Astrocyte (in vitro differentiated cells and primary cell): ENCODE results near the gene VKORC1L1. TPM values are rescaled to one million over a fixed set of nuclear protein-coding genes. Genes with fewer than 3 reads are reported as not detected.
"Not testable (repeated sequence)": the region's sequence is repeated elsewhere in the genome, so short reads cannot be mapped to it uniquely, and the experiment has no call there.

Experiments
- DNase-seq: peaks from one replicate; pipeline ENCODE4 v3.0.0-alpha.2; 2010; ENCODE audit warnings: low read depth
- FAIRE-seq: peaks from 2 replicates; lab custom pipeline; 2011; peaks lifted over from hg19 to GRCh38; lab: Jason Lieb, UNC
- H2AFZ ChIP-seq: 2 replicates; pipeline ENCODE4 v1.6.0; 2012; ENCODE audit warnings: low read depth, low read length, inconsistent platforms
- H3K27ac ChIP-seq: 2 replicates; pipeline ENCODE4 v1.5.1; 2011; ENCODE audit warnings: low read depth, low read length, inconsistent platforms
- H3K27me3 ChIP-seq: 2 replicates; pipeline ENCODE4 v1.6.0; 2011; ENCODE audit warnings: low read length, inconsistent platforms; ENCODE audit not compliant: insufficient read depth
- H3K36me3 ChIP-seq: 2 replicates; pipeline ENCODE4 v1.5.1; 2011; ENCODE audit warnings: low read length, inconsistent platforms; ENCODE audit not compliant: insufficient read depth
- H3K4me1 ChIP-seq: 2 replicates; pipeline ENCODE4 v1.5.1; 2011; ENCODE audit warnings: low read length, inconsistent platforms; ENCODE audit not compliant: insufficient read depth
- H3K4me2 ChIP-seq: 2 replicates; pipeline ENCODE4 v1.6.0; 2012; ENCODE audit warnings: low read length, inconsistent platforms
- H3K4me3 ChIP-seq: 2 replicates; pipeline ENCODE4 v1.5.1; 2011; ENCODE audit warnings: low read depth, mild to moderate bottlenecking, low read length, inconsistent platforms; ENCODE audit not compliant: insufficient read depth
- H3K79me2 ChIP-seq: 2 replicates; pipeline ENCODE4 v1.6.0; 2012; ENCODE audit warnings: mild to moderate bottlenecking, low read length, inconsistent platforms; ENCODE audit not compliant: insufficient read depth
- H3K9ac ChIP-seq: 2 replicates; pipeline ENCODE4 v1.6.0; 2012; ENCODE audit warnings: mild to moderate bottlenecking, low read length, inconsistent platforms
- H3K9me3 ChIP-seq: 2 replicates; pipeline ENCODE4 v1.5.1; 2012; ENCODE audit warnings: low read depth, mild to moderate bottlenecking, low read length, inconsistent platforms; ENCODE audit not compliant: insufficient read depth
- H4K20me1 ChIP-seq: 2 replicates; pipeline ENCODE4 v1.6.0; 2012; ENCODE audit warnings: low read length, inconsistent platforms; ENCODE audit not compliant: insufficient read depth
- H3K27ac Mint-ChIP-seq: one replicate; pipeline ENCODE4 v1.8.0; 2021; ENCODE audit warnings: mild to moderate bottlenecking, mixed read lengths; ENCODE audit not compliant: unreplicated experiment
- H3K27me3 Mint-ChIP-seq: one replicate; pipeline ENCODE4 v1.8.0; 2021; ENCODE audit warnings: low read depth, mixed read lengths; ENCODE audit not compliant: unreplicated experiment
- H3K36me3 Mint-ChIP-seq: one replicate; pipeline ENCODE4 v1.8.0; 2021; ENCODE audit warnings: low read depth, mixed read lengths; ENCODE audit not compliant: unreplicated experiment
- H3K4me1 Mint-ChIP-seq: one replicate; pipeline ENCODE4 v1.8.0; 2021; ENCODE audit warnings: low read depth, mixed read lengths; ENCODE audit not compliant: unreplicated experiment
- H3K4me3 Mint-ChIP-seq: one replicate; pipeline ENCODE4 v1.8.0; 2021; ENCODE audit warnings: mild to moderate bottlenecking, moderate library complexity, mixed read lengths; ENCODE audit not compliant: unreplicated experiment
- H3K9me3 Mint-ChIP-seq: one replicate; pipeline ENCODE4 v1.8.0; 2021; ENCODE audit warnings: mild to moderate bottlenecking, mixed read lengths; ENCODE audit not compliant: unreplicated experiment
- CTCF ChIP-seq: IDR thresholded peaks from 2 replicates; pipeline ENCODE4 v1.5.1; 2011; ENCODE audit warnings: low read depth, mild to moderate bottlenecking, inconsistent platforms, low read length, moderate library complexity; ENCODE audit not compliant: insufficient read depth
- EZH2 ChIP-seq: IDR thresholded peaks from 2 replicates; pipeline ENCODE4 v1.6.1; 2012; ENCODE audit warnings: mild to moderate bottlenecking, low read length, inconsistent platforms; ENCODE audit not compliant: insufficient read depth
- total RNA-seq: library from RNA; stranded (reverse); gene quantifications from 2 replicates; pipeline ENCODE4 v1.2.1, GENCODE V29; 2021

The VKORC1L1 gene
- total RNA-seq, 1 donor from 2014 or later, result 32.3 TPM

- not testable (repeated sequence) for DNase-seq, H3K4me3 ChIP-seq, H3K4me1 Mint-ChIP-seq, H3K27ac Mint-ChIP-seq, H3K9me3 Mint-ChIP-seq, FAIRE-seq, H3K4me3 Mint-ChIP-seq, H3K79me2 ChIP-seq, H3K4me1 ChIP-seq, H3K9ac ChIP-seq, H2AFZ ChIP-seq, H3K36me3 Mint-ChIP-seq, H4K20me1 ChIP-seq, H3K27me3 Mint-ChIP-seq, H3K9me3 ChIP-seq, H3K4me2 ChIP-seq, H3K27ac ChIP-seq, H3K27me3 ChIP-seq, H3K36me3 ChIP-seq
Measured at GRCh38 chr7:66005115-66005671, 132.3 kb downstream of the VKORC1L1 start.

GRCh38 chr7:66007232-66007631 is 134.4 kb downstream of the VKORC1L1 start:
- Histone ChIP-seq H3K27ac (no peak overlapping the region), H4K20me1 (no peaks in the 10 kb centered on the region), H3K9me3 (no peaks in the 10 kb centered on the region), H3K4me3 (no peak overlapping the region), H2AFZ (no peak overlapping the region), H3K4me2 (no peak overlapping the region), H3K27me3 (no peaks in the 10 kb centered on the region), H3K36me3 (no peaks in the 10 kb centered on the region), H3K4me1 (no peaks in the 10 kb centered on the region), H3K9ac (no peak overlapping the region), H3K79me2 (no peaks in the 10 kb centered on the region)
- H3K4me1 Mint-ChIP-seq, result peaks cover 5% of the 10 kb centered on the region
- H3K4me3 Mint-ChIP-seq, result no peak overlapping the region
- peaks cover 2% of the 10 kb centered on the region for H3K36me3 Mint-ChIP-seq
- H3K27ac Mint-ChIP-seq, result no peak overlapping the region
- FAIRE-seq (no peak), DNase-seq (no peak)
- peaks cover 4% of the 10 kb centered on the region for H3K27me3 Mint-ChIP-seq
- TF ChIP-seq CTCF (no peak), EZH2 (no peak)
- peaks cover 3% of the 10 kb centered on the region for H3K9me3 Mint-ChIP-seq

Other genes with a start within 250 kb of the VKORC1L1 start
- 18.3 and 20.0 TPM in 2 replicates for gene GUSB, start 109.1 kb downstream of the VKORC1L1 start, total RNA-seq
- gene ASL, start 202.7 kb downstream of the VKORC1L1 start, total RNA-seq, result 27.7 TPM in 2 replicates
- gene CRCP, start 241.8 kb downstream of the VKORC1L1 start, total RNA-seq, result 24.2 and 26.8 TPM in 2 replicates